GM23338 (cell line): ENCODE measurements around the gene DOCK2.

Experiments used
- CREB1 ChIP-seq: fragments of 250-450 bp; sonication (Bioruptor Pico); IDR thresholded peaks from 2 replicates; pipeline ENCODE4 v1.5.0; 2020; ENCODE audit warnings: low read depth, mild to moderate bottlenecking, moderate library complexity
- EZH2 ChIP-seq: fragments of 200-600 bp; sonication (generic); IDR thresholded peaks from one replicate; pipeline ENCODE4 v1.8.0; 2017; ENCODE audit warnings: antibody characterized with exemption, mild to moderate bottlenecking, low read depth; ENCODE audit not compliant: unreplicated experiment
- EZH2phosphoT487 ChIP-seq: fragments of 200-600 bp; sonication (generic); IDR thresholded peaks from one replicate; pipeline ENCODE4 v1.8.1; 2018; ENCODE audit warnings: antibody characterized with exemption; ENCODE audit not compliant: unreplicated experiment
- JUNB ChIP-seq: IDR thresholded peaks from one replicate; pipeline ENCODE4 v1.6.1; 2016; ENCODE audit warnings: antibody characterized with exemption; ENCODE audit not compliant: unreplicated experiment
- NANOG ChIP-seq: IDR thresholded peaks from 2 replicates; pipeline ENCODE4 v1.6.1; 2016; ENCODE audit warnings: antibody characterized with exemption, borderline replicate concordance
- POLR2AphosphoS5 ChIP-seq: IDR thresholded peaks from 2 replicates; pipeline ENCODE4 v1.6.1; 2016; ENCODE audit warnings: antibody characterized with exemption, low read depth
- STAT1 ChIP-seq: IDR thresholded peaks from one replicate; pipeline ENCODE4 v1.6.1; 2016; ENCODE audit warnings: antibody characterized with exemption; ENCODE audit not compliant: unreplicated experiment
- ZNF114 ChIP-seq: fragments of 250-450 bp; sonication (Bioruptor Pico); IDR thresholded peaks from 2 replicates; pipeline ENCODE4 v1.5.0; 2020; ENCODE audit warnings: mild to moderate bottlenecking, moderate library complexity
- TF ChIP-seq, protein P1 (sequence below), 2 experiments: fragments of 200-600 bp in 1 of 2; sonication (generic) in 1 of 2; conservative IDR thresholded peaks; 2 replicates each; pipeline versions ENCODE4 v1.5.1 to v1.6.1; 2016 to 2017; ENCODE audit warnings: antibody characterized with exemption in 2 of 2, low read depth in 2 of 2, mild to moderate bottlenecking in 2 of 2, moderate library complexity in 1 of 2
- TF ChIP-seq, protein P2 (sequence below): IDR thresholded peaks from one replicate; pipeline ENCODE4 v1.6.1; 2018; ENCODE audit warnings: antibody characterized with exemption; ENCODE audit not compliant: unreplicated experiment
- TF ChIP-seq, protein P3 (sequence below): IDR thresholded peaks from 2 replicates; pipeline ENCODE4 v1.6.1; 2016; ENCODE audit warnings: antibody characterized with exemption

DNA sequence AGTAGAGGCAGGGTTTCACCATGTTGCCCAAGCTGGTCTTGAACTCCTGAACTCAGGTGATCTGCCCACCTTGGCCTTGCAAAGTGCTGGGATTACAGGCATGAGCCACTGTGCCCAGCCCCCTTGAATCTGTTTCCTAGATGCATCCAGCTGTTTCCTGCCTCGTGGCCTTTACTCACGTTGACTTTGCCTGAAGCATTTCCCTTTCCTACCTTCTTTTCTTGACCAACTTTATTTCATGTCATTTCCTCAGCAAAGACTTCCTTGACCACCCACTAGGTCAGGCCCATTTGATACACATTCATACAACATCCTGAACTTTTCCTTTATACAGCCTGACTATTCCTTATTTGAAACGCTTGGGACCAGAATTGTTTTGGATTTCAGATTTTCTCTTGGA is 51.0 kb downstream of the DOCK2 start:
- TF ChIP-seq, protein P1, sequence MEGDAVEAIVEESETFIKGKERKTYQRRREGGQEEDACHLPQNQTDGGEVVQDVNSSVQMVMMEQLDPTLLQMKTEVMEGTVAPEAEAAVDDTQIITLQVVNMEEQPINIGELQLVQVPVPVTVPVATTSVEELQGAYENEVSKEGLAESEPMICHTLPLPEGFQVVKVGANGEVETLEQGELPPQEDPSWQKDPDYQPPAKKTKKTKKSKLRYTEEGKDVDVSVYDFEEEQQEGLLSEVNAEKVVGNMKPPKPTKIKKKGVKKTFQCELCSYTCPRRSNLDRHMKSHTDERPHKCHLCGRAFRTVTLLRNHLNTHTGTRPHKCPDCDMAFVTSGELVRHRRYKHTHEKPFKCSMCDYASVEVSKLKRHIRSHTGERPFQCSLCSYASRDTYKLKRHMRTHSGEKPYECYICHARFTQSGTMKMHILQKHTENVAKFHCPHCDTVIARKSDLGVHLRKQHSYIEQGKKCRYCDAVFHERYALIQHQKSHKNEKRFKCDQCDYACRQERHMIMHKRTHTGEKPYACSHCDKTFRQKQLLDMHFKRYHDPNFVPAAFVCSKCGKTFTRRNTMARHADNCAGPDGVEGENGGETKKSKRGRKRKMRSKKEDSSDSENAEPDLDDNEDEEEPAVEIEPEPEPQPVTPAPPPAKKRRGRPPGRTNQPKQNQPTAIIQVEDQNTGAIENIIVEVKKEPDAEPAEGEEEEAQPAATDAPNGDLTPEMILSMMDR (conservative IDR thresholded peaks at IDR 0.05; ENCODE audit: low read depth in 2 of 2) = no peak
- TF ChIP-seq, protein P2, sequence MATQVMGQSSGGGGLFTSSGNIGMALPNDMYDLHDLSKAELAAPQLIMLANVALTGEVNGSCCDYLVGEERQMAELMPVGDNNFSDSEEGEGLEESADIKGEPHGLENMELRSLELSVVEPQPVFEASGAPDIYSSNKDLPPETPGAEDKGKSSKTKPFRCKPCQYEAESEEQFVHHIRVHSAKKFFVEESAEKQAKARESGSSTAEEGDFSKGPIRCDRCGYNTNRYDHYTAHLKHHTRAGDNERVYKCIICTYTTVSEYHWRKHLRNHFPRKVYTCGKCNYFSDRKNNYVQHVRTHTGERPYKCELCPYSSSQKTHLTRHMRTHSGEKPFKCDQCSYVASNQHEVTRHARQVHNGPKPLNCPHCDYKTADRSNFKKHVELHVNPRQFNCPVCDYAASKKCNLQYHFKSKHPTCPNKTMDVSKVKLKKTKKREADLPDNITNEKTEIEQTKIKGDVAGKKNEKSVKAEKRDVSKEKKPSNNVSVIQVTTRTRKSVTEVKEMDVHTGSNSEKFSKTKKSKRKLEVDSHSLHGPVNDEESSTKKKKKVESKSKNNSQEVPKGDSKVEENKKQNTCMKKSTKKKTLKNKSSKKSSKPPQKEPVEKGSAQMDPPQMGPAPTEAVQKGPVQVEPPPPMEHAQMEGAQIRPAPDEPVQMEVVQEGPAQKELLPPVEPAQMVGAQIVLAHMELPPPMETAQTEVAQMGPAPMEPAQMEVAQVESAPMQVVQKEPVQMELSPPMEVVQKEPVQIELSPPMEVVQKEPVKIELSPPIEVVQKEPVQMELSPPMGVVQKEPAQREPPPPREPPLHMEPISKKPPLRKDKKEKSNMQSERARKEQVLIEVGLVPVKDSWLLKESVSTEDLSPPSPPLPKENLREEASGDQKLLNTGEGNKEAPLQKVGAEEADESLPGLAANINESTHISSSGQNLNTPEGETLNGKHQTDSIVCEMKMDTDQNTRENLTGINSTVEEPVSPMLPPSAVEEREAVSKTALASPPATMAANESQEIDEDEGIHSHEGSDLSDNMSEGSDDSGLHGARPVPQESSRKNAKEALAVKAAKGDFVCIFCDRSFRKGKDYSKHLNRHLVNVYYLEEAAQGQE = no peak
- TF ChIP-seq POLR2AphosphoS5 = no peak
- no peak for TF ChIP-seq EZH2
- no peak for TF ChIP-seq NANOG
- TF ChIP-seq, protein P3, sequence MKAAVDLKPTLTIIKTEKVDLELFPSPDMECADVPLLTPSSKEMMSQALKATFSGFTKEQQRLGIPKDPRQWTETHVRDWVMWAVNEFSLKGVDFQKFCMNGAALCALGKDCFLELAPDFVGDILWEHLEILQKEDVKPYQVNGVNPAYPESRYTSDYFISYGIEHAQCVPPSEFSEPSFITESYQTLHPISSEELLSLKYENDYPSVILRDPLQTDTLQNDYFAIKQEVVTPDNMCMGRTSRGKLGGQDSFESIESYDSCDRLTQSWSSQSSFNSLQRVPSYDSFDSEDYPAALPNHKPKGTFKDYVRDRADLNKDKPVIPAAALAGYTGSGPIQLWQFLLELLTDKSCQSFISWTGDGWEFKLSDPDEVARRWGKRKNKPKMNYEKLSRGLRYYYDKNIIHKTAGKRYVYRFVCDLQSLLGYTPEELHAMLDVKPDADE = no peak
- TF ChIP-seq JUNB = no peak
- no peak for TF ChIP-seq EZH2phosphoT487
- TF ChIP-seq CREB1 (CRISPR knock-in tag) = no peak
- no peak for TF ChIP-seq ZNF114
- no peak for TF ChIP-seq STAT1
